Choroid plexus epithelial cell (primary cell): Measurements from ENCODE around the gene DPM2.

Source experiments
- DNase-seq: peaks from one replicate; pipeline ENCODE4 v3.0.0-alpha.2; 2010; ENCODE audit warnings: low read depth
- H3K4me3 ChIP-seq: 2 replicates; pipeline ENCODE4 v1.5.1; 2011; ENCODE audit warnings: low read depth, mild to moderate bottlenecking, control low read depth, low read length, moderate library complexity
- TF ChIP-seq, protein P1 (sequence below): conservative IDR thresholded peaks from 2 replicates; pipeline ENCODE4 v1.5.1; 2011; ENCODE audit warnings: low read depth, mild to moderate bottlenecking, control low read depth, inconsistent platforms, low read length, moderate library complexity

Gene DPM2, protein sequence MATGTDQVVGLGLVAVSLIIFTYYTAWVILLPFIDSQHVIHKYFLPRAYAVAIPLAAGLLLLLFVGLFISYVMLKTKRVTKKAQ

DNA sequence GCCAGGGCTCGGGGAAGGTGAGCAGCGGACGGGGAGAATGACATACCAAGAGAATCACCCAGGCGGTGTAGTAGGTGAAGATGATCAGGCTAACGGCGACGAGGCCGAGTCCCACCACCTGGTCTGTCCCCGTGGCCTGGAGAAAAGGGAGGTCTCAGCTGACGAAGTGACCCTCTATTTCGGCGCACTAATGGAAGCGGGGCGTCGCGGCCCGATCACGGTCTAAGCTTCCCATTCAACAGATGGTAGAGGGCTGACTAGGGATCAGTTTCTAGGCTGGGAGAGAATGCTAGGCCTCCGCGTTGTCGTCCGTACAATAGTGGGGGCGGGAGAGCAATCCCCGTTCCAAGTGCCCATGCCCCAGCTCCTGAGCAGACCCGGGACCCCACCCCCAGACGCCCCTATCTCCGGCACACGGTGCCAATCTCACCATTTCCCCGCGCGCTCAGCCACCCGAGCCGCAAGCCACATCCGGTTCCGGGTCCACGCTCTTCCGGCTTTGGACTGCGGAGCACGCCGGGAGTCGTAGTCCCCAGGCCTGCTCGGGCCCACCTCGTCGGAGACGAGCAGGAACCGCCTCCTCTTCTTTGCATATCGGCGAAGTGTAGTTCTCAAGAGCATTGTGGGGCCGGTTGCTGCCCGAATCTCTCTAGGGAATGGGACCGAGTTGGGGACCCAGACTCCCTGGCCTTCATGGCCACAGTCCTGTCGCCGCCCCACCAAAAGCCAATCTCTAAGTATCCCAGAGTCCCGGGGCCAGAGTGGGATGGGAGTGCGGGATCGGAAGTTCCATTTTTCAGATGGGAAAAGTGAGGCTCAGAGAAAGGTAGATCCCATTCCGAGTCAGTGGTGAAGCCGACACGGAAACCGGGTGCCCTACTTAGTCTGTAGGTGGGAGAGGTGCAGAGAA is at the start of gene DPM2:
DPM2 (minus strand) TSS at position 467 of the 910 bp plus-strand sequence; CDS start at position 433, 34 bp downstream.
- DNase-seq = peak; percentile 91
- TF ChIP-seq, protein P1, sequence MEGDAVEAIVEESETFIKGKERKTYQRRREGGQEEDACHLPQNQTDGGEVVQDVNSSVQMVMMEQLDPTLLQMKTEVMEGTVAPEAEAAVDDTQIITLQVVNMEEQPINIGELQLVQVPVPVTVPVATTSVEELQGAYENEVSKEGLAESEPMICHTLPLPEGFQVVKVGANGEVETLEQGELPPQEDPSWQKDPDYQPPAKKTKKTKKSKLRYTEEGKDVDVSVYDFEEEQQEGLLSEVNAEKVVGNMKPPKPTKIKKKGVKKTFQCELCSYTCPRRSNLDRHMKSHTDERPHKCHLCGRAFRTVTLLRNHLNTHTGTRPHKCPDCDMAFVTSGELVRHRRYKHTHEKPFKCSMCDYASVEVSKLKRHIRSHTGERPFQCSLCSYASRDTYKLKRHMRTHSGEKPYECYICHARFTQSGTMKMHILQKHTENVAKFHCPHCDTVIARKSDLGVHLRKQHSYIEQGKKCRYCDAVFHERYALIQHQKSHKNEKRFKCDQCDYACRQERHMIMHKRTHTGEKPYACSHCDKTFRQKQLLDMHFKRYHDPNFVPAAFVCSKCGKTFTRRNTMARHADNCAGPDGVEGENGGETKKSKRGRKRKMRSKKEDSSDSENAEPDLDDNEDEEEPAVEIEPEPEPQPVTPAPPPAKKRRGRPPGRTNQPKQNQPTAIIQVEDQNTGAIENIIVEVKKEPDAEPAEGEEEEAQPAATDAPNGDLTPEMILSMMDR = no peak
- H3K4me3 ChIP-seq = peak within 1 kb of the TSS; percentile 87

DNA sequence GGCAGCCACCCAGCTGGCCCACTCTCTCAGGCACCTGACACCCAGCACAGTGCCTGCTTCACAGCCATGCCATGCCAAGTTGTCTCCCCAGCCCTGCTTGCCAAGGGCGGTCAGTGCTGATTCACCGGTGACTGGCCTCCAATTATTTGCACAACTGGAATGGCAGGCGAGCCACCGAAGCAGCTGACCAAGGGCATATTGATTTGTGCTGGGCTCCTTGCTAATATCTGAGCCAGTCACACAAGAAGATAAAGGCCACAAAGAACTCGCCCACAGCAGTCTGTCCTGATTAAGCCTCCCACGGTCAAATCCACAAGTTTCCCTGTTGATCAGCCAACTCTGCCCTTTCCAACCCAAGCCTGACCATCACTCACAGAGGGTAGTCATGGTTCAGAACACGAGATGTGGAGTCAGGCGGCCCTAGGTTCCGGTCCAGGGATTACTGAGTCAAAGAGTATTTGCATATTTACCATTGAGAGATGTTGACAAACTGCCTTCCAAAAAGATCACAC is 49.5 kb upstream of the DPM2 start:
- H3K4me3 ChIP-seq = no peak overlapping the region
- no peak for DNase-seq
- TF ChIP-seq, protein P1 = no peak

DNA sequence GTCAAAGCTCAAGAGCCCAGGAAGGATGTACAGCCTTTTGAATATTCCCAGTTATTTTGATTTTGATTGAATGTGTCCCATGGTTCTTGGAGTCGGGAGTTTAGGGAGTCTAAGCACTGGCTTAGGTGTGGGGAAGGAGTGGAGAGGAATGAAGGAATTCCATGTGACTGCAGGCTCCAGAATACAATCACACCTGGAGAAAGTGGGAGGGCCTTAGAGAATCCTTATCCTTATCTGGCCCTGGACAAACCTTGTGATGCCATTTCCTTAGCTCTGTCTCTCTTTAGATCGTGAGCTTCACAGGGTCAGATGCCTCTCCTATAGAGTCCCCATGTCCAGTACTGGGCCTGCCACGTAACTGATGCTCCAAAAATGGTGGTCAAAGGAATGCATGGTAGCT is 47.4 kb upstream of the DPM2 start:
- H3K4me3 ChIP-seq = no peak overlapping the region
- DNase-seq = no peak
- TF ChIP-seq, protein P1 = no peak

DNA sequence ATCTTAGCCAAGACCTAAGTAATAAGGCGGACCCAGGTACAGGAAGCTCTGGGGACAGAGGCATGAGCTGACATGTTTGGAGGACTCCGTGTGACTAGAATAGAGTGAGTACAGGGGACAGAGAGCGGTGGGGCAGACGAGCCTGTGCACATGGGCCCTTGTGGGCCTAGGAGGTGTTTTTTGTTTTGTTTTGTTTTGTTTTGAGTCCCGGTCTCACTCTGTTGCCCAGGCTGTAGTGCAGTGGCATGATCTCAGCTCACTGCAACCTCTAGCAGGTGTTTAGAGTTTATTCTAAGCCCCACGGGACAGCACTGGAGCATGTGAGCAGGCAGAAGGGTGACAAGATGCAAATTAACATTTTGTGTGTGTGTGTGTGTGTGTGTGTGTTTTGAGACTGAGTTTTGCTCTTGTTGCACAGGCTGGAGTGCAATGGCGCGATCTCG is 46.2 kb upstream of the DPM2 start:
- TF ChIP-seq, protein P1 = no peak
- no peak for DNase-seq
- no peak overlapping the region for H3K4me3 ChIP-seq

DNA sequence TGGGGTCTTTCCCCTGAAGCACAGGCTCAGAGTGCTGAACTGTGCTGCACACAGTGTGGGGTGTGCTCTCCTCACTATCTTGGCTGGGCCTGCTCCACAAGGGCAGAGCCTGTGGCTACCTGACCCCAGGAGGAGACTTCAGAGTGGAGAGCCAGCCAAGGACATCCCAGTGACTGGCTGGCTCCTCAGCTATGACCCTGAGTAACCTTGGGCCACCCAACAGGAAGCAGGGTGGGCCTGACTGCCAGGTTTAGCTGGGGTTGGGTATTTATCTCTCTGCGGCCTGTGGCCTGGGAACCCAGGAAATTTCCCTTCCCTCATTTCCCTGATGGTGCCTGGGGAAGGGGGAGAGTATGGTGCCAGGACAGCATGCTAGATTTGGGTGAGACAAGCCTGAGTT is 45.3 kb upstream of the DPM2 start:
- no peak for DNase-seq
- TF ChIP-seq, protein P1 = no peak
- H3K4me3 ChIP-seq = no peak overlapping the region

DNA sequence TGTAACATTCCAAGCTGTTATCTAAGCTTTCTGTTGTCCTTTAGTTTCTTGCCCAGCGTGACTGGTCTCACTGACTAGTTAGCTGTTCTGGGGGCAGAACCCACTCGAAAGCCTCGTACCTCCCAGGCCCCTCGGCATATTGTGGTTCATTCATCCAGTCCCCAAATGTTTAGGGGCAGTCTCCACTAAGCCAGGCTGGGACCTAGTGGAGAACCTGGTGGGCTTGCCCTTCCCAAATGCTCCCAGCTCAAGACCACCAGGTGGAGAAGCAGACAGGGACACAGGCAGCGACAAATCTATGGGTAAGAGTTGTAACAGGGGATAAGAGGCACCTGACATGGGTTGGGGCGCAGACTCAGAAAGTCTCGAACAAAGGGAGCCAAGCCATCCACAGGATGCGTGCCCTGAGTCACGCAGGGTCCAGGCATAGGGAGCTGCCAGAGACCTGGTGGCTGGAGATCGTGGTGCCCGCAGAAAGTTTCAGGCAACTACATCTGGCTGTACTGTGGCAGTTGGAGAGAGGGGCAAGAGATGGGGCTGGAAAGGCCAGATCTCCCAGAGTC is 44.0 kb upstream of the DPM2 start:
- H3K4me3 ChIP-seq = peak overlapping the region; percentile 60
- DNase-seq = no peak
- TF ChIP-seq, protein P1 = no peak
